Measurements from ENCODE around the gene CIB4.

DNA sequence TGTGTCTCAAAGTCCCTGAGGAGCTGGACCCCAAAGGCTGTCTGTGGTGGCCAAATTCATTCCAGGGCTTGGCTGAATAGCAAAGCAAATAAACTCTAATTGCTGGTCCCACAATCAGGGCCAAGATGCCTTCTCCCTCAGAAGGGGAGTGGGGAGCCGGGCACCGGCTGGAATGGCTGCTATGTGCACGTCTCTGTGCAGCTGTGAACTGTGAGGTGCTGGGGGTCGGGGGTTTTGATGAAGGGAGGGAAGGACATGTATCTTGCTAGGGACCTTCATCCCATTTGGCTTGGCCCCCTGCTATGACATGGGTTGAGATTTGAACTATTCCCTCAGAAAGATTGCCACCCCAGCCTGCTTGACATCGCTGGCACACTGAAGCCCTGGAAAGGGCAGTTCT lies 60.4 kb downstream of the CIB4 start:
- no peak for TF ChIP-seq EZH2 (IDR thresholded peaks at IDR 0.05; ENCODE audit: borderline replicate concordance)
- TF ChIP-seq, protein P1, sequence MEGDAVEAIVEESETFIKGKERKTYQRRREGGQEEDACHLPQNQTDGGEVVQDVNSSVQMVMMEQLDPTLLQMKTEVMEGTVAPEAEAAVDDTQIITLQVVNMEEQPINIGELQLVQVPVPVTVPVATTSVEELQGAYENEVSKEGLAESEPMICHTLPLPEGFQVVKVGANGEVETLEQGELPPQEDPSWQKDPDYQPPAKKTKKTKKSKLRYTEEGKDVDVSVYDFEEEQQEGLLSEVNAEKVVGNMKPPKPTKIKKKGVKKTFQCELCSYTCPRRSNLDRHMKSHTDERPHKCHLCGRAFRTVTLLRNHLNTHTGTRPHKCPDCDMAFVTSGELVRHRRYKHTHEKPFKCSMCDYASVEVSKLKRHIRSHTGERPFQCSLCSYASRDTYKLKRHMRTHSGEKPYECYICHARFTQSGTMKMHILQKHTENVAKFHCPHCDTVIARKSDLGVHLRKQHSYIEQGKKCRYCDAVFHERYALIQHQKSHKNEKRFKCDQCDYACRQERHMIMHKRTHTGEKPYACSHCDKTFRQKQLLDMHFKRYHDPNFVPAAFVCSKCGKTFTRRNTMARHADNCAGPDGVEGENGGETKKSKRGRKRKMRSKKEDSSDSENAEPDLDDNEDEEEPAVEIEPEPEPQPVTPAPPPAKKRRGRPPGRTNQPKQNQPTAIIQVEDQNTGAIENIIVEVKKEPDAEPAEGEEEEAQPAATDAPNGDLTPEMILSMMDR (IDR thresholded peaks at IDR 0.05; ENCODE audit: poor library complexity), result no peak
- TF ChIP-seq EZH2phosphoT487 (IDR thresholded peaks at IDR 0.05; ENCODE audit: low read depth, severe bottlenecking, unreplicated experiment), result no peak

Data from hepatocyte (in vitro differentiated cells).